M059J (cell line): ENCODE results near the gene HARBI1. TPM values are rescaled to one million over a fixed set of nuclear protein-coding genes. Genes with fewer than 3 reads are reported as not detected.

ENCODE experiments used
- DNase-seq: peaks from one replicate; pipeline ENCODE4 v3.0.0-alpha.2; 2012; ENCODE audit warnings: low read depth
- total RNA-seq: library from RNA; depleted of rRNA; stranded (reverse); fragments of >200 nt; shearing (Covaris generic); gene quantifications from 2 replicates; pipeline ENCODE4 v1.2.3, GENCODE V29; 2014

Gene HARBI1
- total RNA-seq, 1 experiment from 2014 or later: 6.4 TPM

DNA sequence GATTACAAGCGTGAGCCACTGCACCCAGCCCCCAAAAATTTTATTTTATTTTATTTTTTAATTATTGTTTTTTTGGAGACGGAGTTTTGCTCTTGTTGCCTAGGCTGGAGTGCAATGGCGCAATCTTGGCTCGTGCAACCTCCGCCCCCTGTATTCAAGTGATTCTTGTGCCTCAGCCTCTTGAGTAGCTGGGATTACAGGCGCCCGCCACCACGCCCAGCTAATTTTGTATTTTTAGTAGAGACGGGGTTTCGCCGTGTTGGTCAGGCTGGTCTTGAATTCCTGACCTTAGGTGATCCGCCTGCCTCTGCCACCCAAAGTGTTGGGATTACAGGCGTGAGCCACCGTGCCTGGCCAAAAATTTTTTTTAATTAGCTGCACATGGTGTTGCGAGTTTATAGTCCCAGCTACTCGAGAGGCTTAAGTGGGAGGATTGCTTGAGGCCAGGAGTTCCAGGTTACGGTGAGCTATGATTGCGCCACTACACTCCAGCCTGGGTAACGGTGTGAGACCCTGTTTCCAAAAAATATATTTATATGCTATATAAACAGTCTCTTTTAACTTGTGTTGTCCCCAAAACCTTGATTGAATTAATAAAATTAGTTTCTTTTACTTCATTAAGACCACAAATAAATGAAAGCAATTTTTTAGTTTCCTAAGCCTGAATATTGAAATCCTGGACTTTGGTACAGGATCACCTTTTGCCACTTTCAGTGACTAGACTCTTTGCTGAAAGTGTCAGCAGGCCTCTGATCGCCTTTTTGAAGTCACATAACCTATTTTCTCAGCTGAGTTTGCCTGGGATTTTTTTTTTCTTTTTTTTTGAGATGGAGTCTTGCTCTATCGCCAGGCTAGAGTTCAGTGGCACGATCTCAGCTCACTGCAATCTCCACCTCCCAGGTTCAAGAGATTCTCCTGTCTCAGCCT is 16.5 kb upstream of the HARBI1 start:
- no peak for DNase-seq

DNA sequence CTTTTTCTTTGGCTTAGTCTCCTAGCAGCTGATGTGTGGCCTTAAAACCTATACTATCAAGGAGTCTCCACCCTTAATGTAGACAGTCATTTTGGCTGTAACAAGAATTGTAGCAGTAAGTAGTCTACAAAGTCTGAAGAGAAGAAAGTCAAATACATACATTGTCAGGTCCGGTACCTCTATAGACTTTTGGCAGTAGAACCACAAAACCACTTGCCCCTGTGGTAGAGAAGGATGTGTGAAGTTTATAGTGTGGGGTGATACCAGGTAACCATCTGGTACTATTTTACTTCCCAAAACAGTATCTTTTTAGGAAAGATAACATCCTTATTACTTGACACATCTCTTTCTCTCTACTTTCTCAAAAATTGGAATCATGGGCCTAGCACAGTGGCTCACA is 15.5 kb upstream of the HARBI1 start:
- no peak for DNase-seq

DNA sequence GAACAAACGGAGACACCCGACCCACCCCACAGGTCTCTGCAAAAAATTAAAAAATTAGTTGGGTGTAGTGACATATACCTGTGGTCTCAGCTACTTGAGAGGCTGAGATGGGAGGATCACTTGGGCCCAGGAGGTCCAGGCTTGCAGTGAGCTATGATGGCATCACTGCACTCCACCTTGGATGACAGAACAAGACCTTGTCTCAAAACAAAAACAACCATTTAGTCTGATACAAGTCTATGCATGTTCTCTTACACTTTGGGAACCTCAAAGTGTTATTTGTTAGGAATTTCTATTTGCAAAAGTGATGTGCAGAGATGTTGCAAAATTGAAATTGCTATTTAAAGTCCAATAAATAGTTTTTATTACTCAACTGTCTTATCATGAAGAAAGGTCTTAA is 14.6 kb upstream of the HARBI1 start:
- no peak for DNase-seq

DNA sequence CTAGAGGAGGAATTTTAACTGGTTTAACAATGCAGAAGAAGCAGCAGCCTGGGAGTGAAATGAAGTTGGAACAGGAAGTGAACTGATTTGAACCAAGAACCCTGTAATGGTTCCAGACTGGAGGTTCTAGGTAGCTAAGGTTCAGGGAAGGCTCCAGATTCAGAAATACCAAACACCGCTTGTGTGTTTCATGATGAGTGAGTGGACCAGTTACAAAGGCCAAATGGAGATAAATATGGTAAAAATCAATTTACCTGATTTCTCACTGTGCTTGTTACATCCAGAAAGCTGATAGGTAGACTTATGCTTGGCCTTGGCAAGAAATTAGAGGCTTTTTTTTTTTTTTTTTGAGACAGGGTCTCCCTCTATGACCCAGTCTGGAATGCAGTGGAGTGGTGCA is 13.2 kb upstream of the HARBI1 start:
- no peak for DNase-seq

DNA sequence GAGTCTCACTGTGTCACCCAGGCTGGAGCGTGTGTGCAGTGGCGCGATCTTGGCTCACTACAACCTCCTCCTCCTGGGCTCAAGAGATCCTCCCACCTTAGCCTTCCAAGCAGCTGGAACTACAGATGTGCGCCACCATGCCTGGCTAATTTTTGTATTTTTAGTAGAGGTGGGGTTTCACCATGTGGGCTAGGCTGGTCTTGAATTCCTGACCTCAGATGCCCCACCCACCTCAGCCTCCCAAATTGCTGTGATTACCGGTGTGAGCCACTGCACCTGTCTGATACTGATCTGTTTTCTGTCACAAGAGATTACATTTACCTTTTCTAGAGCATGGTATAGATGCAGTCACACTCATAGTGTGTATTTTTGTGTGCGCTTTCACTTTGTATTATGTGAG is 11.9 kb upstream of the HARBI1 start:
- DNase-seq: no peak

DNA sequence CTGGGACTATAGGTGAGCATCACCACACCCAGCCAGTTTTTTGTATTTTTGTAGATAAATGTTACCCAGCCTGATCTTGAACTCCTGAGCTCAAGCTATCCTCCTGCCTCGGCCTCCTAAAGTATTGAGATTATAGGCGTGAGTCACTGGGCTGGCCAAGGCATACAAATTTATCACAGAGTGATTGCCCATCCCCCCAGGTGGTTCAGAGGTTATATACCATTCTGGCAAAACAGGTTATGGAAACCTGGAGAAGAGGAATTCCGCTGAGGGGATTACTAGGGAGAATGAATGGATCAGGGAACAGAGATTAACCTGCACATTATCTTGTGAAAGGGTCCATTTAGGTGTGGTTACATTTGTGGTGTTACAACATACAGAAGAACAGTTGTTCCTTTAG is 8.4 kb upstream of the HARBI1 start:
- no peak for DNase-seq

DNA sequence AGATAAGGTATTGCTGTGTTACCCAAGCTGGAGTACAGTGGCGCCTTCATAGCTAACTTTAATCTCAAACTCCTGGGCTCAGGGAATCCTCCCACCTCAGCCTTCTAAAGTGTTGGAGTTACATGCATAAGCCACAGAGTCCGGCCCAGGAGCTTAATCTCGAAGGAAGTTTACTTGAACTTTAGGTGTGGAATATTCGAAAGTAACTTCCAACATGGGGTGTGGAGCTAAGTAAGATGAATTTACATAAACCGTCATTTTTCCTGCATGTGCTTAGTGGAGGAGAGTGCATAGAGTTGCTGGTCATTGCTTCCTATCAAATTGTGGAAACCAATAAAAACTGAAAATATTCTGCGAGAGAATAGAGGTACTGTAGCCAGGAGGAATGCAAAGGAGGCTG is 1.8 kb upstream of the HARBI1 start:
- DNase-seq: no peak

DNA sequence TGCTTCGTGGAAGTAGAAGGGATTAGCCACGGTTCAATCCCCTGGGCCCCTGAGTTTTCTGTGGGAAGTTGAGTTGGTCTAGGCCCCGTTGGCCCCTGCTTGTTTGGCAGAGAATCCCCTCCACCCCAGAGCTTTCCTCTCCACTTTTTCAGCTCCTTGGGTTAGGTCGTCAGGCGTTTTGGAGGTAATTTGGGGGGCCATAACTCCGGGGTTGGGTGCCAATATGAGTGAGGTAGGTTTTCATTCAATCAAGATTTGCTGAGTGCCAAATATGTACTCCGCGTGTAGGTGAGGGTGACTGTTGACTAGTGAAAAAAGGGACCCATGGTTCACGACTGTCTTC is 916 bp upstream of the HARBI1 start:
- DNase-seq: no peak

DNA sequence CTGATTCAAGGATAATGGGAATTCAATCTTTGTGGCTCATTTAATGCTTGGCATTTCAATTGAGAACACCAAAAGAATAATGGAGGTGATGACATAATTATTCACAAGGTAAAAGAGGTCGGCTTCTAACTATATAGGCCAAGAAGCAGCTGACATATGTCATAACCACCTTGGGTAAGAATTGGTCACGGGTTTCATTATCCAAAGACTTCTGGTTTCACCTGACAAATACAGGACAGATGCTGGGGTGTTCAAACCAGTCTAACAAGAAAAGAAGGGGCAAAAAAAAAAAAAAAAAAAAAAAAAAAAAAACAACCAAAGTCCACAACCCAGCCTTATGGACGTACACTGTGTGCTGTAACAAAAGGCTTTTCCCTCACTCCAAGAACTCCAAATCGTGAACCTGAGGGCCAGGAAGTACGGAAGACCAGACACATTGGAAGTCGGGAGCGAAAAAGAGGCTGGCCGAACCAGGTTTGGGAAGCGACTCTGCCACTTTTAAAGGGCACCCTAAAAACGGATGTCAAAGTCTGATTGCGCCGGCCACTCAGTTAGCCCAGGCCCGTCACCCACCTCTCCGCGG is 385 bp downstream of the HARBI1 start:
- DNase-seq: peak; percentile 42

DNA sequence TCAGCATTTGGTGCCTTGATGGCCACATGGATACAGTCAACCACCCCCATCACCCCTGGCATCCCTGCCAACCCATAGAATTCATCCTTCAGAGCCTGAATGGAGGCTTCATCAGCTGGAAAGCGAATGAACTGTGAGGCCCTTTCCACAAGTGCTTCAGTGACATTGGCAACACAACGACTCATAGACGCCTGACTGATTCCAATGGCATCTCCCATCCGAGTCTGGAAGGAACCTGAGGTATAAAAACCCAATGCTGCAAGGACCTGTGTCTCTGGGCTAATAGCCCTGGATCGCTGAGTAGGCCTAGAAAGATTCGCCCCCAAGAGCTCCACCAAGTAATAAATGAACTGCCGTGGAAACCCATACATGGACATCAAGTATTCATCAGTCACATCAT is 1.3 kb downstream of the HARBI1 start:
- peak; percentile 69 for DNase-seq

DNA sequence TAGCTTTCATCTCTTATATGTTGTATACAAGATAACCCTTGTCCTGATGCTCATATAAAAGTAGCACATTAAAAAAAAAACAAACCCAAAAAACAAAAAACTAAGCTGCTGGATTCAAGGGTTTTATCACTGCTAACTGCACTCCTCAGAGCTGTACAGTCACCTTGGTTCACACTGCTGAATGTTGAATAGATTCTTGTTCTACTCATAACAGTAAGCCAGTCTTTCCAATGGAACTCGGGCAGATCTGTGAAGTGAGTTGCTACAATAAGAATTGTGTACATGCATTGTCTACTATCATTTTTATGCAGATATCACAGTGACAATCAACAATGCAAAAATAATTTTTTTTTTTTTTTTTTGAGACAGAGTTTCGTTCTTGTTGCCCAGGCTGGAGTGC is 4.7 kb downstream of the HARBI1 start:
- no peak for DNase-seq

DNA sequence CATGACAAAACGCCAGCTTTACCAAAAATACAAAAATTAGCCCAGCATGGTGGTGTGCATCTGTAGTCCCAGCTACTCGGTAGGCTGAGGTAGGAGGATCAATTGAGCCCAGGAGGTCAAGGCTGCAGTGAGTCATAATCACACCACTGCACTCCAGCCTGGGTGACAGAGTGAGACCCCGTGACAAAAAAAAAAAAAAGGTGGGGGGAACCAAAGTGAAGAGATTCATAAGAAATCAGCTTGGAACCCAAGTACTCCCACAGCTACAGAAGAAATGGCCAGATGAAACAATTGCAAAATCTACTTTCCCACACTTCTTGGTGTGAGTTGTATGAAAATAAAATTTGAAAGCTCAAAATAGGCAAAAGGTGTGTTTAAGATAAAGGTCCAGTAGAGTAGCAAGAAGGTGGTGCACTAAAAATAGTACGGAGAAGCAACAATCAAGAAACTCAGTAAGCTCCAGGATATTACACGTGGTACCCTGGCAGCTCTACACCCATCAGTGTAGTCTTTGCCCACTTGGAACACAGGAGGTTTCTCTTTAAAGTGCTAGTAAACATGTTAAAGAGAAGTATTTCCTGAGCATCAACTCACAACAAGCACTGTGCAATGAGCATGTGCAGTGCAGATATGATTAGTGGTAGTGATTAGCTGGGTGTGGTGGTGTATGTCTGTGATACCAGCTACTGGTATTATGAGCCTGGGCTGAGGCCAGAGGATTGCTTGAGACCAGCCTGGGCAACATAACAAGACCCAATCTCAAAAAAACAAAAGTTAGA is 5.3 kb downstream of the HARBI1 start:
- DNase-seq: no peak

DNA sequence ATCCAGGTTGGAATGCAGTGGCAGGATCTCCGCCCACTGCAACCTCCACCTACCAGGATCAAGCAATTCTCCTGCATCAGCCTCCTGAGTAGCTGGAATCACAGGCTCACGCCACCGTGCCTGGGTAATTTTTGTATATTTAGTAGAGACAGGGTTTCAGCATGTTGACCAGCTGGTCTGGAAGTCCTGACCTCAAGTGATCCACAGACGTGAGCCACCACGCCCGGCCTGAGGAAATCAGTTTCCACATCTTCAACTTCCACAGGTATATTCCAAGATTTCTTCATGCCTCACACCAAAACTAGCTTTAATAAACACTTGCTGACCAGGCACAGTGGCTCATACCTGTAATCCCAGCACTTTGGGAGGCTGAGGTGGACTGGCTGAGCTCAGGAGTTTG is 7.6 kb downstream of the HARBI1 start:
- DNase-seq: no peak

DNA sequence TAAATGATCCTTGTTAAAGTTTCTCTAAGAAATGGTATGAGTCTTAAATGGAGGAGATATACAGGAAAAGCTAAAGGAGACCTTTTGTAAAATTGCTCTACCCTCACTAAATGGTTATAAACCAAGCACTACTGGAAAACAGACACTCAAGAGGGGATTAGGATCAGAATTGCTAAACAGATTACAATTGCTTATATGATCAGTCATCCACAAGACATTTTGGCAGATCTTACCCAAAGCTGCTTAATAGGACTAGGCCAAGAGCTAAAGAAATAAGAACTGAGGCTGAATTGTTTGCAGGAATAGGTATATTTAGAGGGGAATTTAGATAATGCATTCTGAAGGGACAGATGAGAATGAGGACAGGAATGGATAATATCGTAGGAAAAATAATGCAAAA is 9.5 kb downstream of the HARBI1 start:
- no peak for DNase-seq

DNA sequence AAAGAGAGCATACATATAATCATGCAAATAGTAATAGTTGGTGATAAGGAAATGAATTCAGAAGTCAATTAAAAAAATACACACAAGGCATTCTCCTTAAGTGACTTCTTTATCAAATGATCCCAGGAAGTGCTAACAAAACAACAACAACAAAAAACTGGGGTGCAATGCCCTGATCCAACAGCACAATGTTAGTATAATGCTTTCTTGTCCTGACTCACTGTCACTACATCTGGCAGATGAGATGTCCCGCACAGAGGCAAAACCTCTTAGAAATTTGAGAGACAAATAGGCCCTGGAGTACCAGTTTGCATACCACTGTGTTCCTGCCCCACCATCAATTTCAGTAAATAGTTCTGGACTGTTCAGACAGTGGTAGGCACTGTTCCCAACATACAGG is 12.2 kb downstream of the HARBI1 start:
- no peak for DNase-seq

DNA sequence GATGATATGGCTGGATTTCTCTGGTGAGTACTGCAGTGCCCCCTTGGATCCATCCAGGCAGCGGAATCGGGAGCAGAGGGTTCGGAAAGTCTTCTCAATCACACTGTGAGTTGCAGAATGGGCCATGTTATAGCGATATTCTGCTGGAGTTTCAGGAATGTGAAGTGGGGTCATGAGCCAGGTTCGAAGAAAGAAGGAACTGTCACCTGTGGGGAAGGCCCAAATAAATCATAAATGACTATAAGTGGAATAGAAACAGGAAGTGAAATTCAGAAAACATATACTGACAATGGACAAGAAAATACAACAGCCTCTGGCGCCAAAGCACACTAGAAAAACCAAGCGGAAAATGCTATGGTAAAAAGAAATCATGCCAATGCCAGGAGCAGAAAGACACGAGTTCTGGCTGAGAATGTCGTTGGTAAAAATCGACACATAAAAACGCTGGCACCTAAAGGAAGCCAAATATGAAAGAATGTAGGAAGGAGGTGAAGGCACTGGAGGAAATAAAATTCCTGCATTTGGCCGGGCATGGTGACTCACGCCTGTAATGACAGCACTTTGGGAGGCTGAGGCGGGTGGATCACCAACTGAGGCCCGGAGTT is 13.2 kb downstream of the HARBI1 start:
- no peak for DNase-seq

DNA sequence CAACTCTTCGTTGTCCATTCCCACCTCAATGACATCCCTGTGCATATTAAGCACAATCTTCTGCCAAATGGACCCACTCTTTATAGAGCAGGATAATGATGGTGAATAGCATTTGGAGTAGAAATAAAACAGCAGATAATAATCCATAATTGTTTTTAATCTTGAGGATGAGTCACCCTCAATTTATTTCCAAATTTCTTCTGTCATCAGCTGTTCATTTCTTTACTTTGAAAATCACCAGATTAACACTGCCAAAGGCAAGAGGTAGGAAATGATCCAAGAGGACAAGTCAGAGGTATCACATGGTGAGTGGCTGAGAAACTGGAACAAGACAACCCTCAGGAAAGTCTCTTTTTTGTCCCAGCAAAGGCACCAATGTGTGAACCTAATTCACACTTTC is 15.9 kb downstream of the HARBI1 start:
- no peak for DNase-seq

DNA sequence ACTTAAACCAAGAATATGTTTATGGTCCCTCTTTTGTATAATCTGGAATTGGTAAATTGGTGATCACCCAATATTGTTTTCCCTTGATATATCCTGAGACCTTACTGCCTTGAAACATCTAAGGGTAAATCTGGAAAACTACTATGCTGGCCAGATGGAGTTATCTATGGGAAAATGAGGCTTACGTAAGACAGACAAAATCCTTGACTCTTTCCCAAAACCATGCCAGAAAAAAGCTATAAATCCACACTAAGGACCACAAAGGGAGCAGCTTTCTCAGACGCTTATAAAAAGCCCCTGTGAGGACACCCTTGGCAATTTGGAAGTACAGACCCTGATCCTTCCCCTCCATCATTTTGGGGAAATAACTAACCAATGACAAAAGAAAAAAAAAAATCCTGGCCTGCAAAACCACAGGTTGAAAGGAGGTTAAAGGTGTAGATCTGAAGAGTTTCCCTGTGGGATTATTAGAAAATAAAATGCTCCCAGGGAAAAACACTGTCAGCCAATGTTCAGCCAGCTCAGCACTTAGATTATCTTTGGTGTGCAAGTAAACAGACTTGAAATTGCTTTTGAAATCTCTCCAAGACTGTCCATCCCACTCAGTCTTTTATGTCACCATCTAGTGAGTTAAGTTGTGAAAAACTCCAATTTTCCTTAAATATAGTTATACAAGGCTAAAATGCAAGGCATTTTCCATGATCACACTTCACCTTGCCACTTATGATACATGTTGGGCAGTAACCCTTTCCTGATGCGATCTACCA is 16.6 kb downstream of the HARBI1 start:
- no peak for DNase-seq

DNA sequence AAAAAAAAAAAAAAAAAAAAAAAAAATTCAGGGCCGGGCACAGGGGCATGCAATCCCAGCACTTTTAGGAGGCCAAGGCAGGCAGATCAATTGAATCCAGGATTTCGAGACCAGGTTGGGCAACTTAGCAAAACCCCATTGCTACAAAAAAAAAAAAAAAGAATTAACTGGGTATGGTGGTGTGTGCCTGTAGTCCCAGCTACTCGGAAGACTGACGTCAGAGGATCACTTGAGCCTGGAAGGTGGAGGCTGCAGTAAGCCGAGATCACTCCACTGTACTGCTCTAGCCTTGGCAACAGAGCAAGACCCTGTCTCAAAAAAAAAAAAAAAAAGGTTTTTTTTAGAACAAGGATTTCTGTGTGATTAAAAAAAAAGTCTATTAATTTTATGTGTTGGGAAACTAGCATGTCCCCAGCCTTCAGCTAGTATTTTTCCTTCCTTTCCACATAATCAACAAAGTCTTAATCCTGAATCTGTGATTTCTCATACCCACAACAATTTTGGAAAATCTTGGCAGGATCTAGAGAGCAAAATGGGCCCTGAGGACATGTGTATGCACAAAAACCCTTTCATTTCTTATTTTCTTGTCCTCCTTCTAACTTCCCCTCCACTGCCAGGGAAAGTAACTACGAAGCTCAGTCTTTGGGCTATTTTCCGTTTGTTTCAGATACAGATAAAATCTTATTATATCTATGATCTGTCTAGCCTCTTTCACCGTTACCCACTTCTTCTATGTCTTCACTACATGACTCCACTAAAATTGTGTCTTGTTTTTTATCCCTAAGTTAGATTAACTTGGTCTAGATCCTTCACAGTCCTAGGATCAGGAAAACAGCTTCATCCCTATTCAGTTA is 17.5 kb downstream of the HARBI1 start:
- no peak for DNase-seq

DNA sequence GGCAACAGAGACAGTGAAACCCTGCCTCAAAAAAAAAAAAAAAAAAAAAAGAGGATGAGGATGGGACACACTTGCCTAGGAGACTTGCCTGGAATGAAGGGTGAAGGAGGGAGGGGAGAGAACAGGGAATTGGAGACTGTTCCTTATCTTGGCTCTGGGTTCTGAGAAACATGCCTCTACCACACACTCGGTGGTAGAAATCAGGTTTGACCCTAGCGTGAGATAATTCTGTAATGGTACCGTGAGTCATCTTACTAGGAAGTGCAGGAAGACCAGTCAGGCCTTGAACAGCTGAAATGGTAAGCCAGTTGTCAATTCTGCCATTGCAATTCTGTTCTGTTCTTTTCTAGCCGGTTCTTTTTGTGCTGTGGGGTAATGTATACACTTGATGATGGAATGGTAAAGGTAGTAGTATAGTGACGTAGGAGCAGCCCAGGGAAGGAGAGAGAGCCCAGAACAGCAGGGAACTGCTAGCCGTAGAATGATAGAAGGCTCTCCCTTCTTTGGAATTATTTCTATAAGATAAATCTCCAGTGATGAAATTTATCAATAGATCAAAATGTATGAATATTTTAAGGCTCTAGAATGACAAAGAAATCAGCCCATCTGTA is 19.3 kb downstream of the HARBI1 start:
- peak; percentile 80 for DNase-seq
